ENCODE results near the gene HSPH1.
"Not testable (repeated sequence)": the region's sequence is repeated elsewhere in the genome, so short reads cannot be mapped to it uniquely, and the experiment has no call there.

The HSPH1 gene

GRCh38 chr13:31122544-31123260, 39.0 kb downstream of the HSPH1 start:
- no peak for DNase-seq

- no peak for DNase-seq
These were observed 39.6 kb downstream of the HSPH1 start for GRCh38 chr13:31122143-31122542.

GRCh38 chr13:31121379-31122140, 40.1 kb downstream of the HSPH1 start:
- DNase-seq = no peak

GRCh38 chr13:31119966-31120700, 41.6 kb downstream of the HSPH1 start:
- no peak for DNase-seq

GRCh38 chr13:31119526-31119925, 42.2 kb downstream of the HSPH1 start:
- no peak for DNase-seq

- no peak for DNase-seq
These were observed 45.5 kb downstream of the HSPH1 start for GRCh38 chr13:31116224-31116623.

GRCh38 chr13:31115616-31116015, 46.1 kb downstream of the HSPH1 start:
- DNase-seq = no peak

- DNase-seq = no peak
These were observed 47.1 kb downstream of the HSPH1 start for GRCh38 chr13:31114641-31115040.

- no peak for DNase-seq
These were observed 50.6 kb downstream of the HSPH1 start for GRCh38 chr13:31111136-31111535.

GRCh38 chr13:31110617-31111016, 51.1 kb downstream of the HSPH1 start:
- DNase-seq = no peak

GRCh38 chr13:31110169-31110568, 51.5 kb downstream of the HSPH1 start:
- no peak for DNase-seq

- DNase-seq = no peak
These were observed 54.6 kb downstream of the HSPH1 start for GRCh38 chr13:31107109-31107508.

- no peak for DNase-seq
These were observed 55.8 kb downstream of the HSPH1 start for GRCh38 chr13:31105856-31106255.

- DNase-seq = no peak
These were observed 56.5 kb downstream of the HSPH1 start for GRCh38 chr13:31105020-31105795.

- no peak for DNase-seq
These were observed 58.8 kb downstream of the HSPH1 start for GRCh38 chr13:31102905-31103304.

GRCh38 chr13:31101472-31102170, 60.1 kb downstream of the HSPH1 start:
- DNase-seq = no peak

GRCh38 chr13:31100721-31101120, 61.0 kb downstream of the HSPH1 start:
- DNase-seq = no peak

GRCh38 chr13:31097911-31098434, 63.7 kb downstream of the HSPH1 start:
- not testable (repeated sequence) for DNase-seq

- DNase-seq = no peak
These were observed 64.9 kb downstream of the HSPH1 start for GRCh38 chr13:31096654-31097302.

GRCh38 chr13:31094331-31095015, 67.2 kb downstream of the HSPH1 start:
- no peak for DNase-seq

Measured in CD4-positive, alpha-beta T cell treated with Interleukin-12 subunit alpha and Interleukin-12 subunit beta, for 1 hour (primary cell).